ENCODE data around the gene TBC1D22A. TPM values are rescaled to one million over a fixed set of nuclear protein-coding genes. Genes with fewer than 3 reads are reported as not detected.
"Not testable (repeated sequence)": the region's sequence is repeated elsewhere in the genome, so short reads cannot be mapped to it uniquely, and the experiment has no call there.

TBC1D22A gene
- total RNA-seq, 1 experiment from 2014 or later = 26.0 TPM

DNA sequence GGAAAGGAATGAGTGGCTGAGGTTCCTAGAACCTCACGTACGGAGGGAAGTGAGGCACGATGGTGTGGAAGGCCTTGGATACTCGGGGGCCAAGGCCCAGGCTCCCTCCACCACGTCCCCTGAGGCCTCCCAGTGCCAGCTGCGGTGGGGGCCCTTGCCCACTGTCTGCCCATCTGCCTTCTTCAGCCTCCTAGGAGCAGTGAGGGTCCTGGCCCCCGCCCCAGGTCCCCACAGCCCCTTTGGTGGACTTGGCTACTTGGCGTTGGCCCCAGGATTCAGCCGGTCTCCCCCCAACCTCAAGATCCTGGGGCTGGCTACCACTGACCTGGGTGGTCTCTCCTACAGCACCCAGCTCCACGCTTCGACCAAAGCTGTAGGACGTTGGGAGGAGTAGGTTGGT lies 373.6 kb downstream of the TBC1D22A start:
- H3K27me3 Mint-ChIP-seq (ENCODE audit: insufficient read depth, unreplicated experiment) = no peaks in the 10 kb centered on the region
- intact Hi-C loops (cut with micrococcal nuclease) = no loop called here
- no peaks in the 10 kb centered on the region for H3K4me1 Mint-ChIP-seq (ENCODE audit: insufficient read depth, unreplicated experiment)

GRCh38 chr22:47136671-47137070 lies 374.2 kb downstream of the TBC1D22A start:
- Mint-ChIP-seq H3K4me3 (ENCODE audit: unreplicated experiment) (no peak overlapping the region), H3K36me3 (ENCODE audit: insufficient read depth, unreplicated experiment) (peaks cover 16% of the 10 kb centered on the region)

More for the DNA sequence above, 373.6 kb downstream of the TBC1D22A start:
- DNase-seq (ENCODE audit: unreplicated experiment) = no peak
- ChIA-PET CTCF (no interaction called here), POLR2A (no interaction called here)
- Mint-ChIP-seq H3K36me3 (ENCODE audit: insufficient read depth, unreplicated experiment) (peaks cover 16% of the 10 kb centered on the region), H3K9me3 (ENCODE audit: unreplicated experiment) (no peaks in the 10 kb centered on the region), H3K4me3 (ENCODE audit: unreplicated experiment) (no peak overlapping the region), H3K27ac (ENCODE audit: low read depth, unreplicated experiment) (no peak overlapping the region)
- no peak for TF ChIP-seq CTCF (IDR thresholded peaks at IDR 0.05; ENCODE audit: unreplicated experiment)
- BruUV-seq (replicated peaks) = no TSS peak

DNA sequence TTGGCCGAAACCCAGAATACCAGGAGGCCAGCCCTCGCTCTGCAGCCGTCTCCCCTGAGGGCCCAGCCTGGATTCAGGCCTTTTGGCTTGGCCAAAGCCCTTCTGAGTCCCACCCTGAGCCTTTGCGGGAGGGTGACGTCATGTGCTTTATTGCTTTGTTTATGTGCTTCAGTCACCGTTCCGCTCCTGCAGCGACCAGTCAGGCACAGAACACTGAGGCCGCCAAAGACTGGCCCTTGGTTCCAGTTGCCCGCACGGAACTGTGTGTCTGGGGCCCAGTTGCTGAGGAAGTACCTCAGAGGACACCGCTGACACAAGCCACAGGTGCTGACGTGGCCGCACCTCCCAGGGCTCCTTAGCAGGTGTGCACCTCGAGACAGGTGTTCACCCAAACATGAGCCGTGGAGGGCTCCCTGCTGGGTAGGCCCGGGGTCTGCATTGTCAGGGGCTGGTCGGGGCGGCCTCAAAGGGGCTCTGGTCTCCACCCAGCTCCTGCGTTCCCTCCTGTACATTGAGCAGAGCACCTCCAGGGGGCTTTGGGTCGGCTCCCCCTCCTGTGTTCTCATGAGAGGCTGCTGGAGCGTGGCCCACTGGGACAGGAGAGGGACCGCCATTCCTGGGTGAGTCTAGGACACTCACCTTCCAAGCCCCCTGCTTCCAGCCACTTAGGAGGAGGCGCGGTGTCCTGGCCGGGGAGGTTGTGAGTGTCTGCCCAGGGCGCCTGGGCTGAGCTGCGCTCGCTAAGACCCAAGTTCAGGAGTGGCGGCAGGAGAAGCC lies 376.8 kb downstream of the TBC1D22A start:
- H3K27me3 Mint-ChIP-seq (ENCODE audit: insufficient read depth, unreplicated experiment) = no peaks in the 10 kb centered on the region
- POLR2A ChIA-PET = no interaction called here
- no peak overlapping the region for H3K27ac Mint-ChIP-seq (ENCODE audit: low read depth, unreplicated experiment)
- TF ChIP-seq CTCF (IDR thresholded peaks at IDR 0.05; ENCODE audit: unreplicated experiment) = no peak
- peaks cover 6% of the 10 kb centered on the region for H3K36me3 Mint-ChIP-seq (ENCODE audit: insufficient read depth, unreplicated experiment)
- intact Hi-C loops (cut with micrococcal nuclease) = no loop called here
- CTCF ChIA-PET = interaction anchor here (0.6 kb wide), 1 partner anchor 235 kb away, joined by 3 read pairs; no protein-coding TSS in a partner anchor
- BruUV-seq (replicated peaks) = no TSS peak
- no peak for DNase-seq (ENCODE audit: unreplicated experiment)
- H3K4me3 Mint-ChIP-seq (ENCODE audit: unreplicated experiment) = no peak overlapping the region
- peaks cover 9% of the 10 kb centered on the region for H3K4me1 Mint-ChIP-seq (ENCODE audit: insufficient read depth, unreplicated experiment)
- H3K9me3 Mint-ChIP-seq (ENCODE audit: unreplicated experiment) = no peaks in the 10 kb centered on the region

More at GRCh38 chr22:47136671-47137070, 374.2 kb downstream of the TBC1D22A start:
- no peaks in the 10 kb centered on the region for H3K9me3 Mint-ChIP-seq (ENCODE audit: unreplicated experiment)
- CTCF ChIA-PET = interaction anchor here (0.6 kb wide), 1 partner anchor 347 kb away, joined by 3 read pairs; no protein-coding TSS in a partner anchor
- POLR2A ChIA-PET = no interaction called here
- intact Hi-C loops (cut with micrococcal nuclease) = no loop called here
- TF ChIP-seq CTCF (IDR thresholded peaks at IDR 0.05; ENCODE audit: unreplicated experiment) = no peak
- no peaks in the 10 kb centered on the region for H3K4me1 Mint-ChIP-seq (ENCODE audit: insufficient read depth, unreplicated experiment)
- DNase-seq (ENCODE audit: unreplicated experiment) = no peak
- no peaks in the 10 kb centered on the region for H3K27me3 Mint-ChIP-seq (ENCODE audit: insufficient read depth, unreplicated experiment)
- BruUV-seq (replicated peaks) = no TSS peak
- no peak overlapping the region for H3K27ac Mint-ChIP-seq (ENCODE audit: low read depth, unreplicated experiment)

- ChIA-PET POLR2A (no interaction called here), CTCF (interaction anchor here (0.6 kb wide), 1 partner anchor 236 kb away, joined by 3 read pairs; no protein-coding TSS in a partner anchor)
- intact Hi-C loops (cut with micrococcal nuclease) = no loop called here
- H3K36me3 Mint-ChIP-seq (ENCODE audit: insufficient read depth, unreplicated experiment) = peaks cover 5% of the 10 kb centered on the region
- no peaks in the 10 kb centered on the region for H3K27me3 Mint-ChIP-seq (ENCODE audit: insufficient read depth, unreplicated experiment)
- no peak for TF ChIP-seq CTCF (IDR thresholded peaks at IDR 0.05; ENCODE audit: unreplicated experiment)
- no peak for DNase-seq (ENCODE audit: unreplicated experiment)
- no peaks in the 10 kb centered on the region for H3K9me3 Mint-ChIP-seq (ENCODE audit: unreplicated experiment)
- no peak overlapping the region for H3K4me3 Mint-ChIP-seq (ENCODE audit: unreplicated experiment)
- H3K4me1 Mint-ChIP-seq (ENCODE audit: insufficient read depth, unreplicated experiment) = peaks cover 10% of the 10 kb centered on the region
- no TSS peak for BruUV-seq (replicated peaks)
- H3K27ac Mint-ChIP-seq (ENCODE audit: low read depth, unreplicated experiment) = no peak overlapping the region
Observed at GRCh38 chr22:47139790-47140119, 377.3 kb downstream of the TBC1D22A start.

DNA sequence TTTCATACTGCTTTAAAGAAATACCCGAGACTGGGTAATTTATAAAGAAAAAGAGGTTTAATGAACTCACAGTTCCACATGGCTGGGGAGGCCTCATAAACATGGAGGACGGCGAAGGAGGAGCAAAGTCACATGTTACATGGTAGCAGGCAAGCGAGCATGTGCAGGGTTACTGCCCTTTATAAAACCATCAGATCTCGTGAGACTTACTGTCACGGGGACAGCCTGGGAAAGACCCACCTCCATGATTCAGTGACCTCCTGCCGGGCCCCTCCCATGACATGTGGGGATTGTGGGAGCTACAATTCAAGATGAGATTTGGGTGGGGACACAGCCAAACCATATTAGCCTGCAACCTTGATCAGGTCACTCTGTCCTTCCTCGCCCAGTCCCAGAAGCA lies 378.5 kb downstream of the TBC1D22A start:
- DNase-seq (ENCODE audit: unreplicated experiment); H3K4me3 Mint-ChIP-seq (ENCODE audit: unreplicated experiment); H3K9me3 Mint-ChIP-seq (ENCODE audit: unreplicated experiment); H3K36me3 Mint-ChIP-seq (ENCODE audit: insufficient read depth, unreplicated experiment); H3K27me3 Mint-ChIP-seq (ENCODE audit: insufficient read depth, unreplicated experiment); H3K27ac Mint-ChIP-seq (ENCODE audit: low read depth, unreplicated experiment); POLR2A ChIA-PET; intact Hi-C loops (cut with micrococcal nuclease); BruUV-seq (replicated peaks): not testable (repeated sequence)
- H3K4me1 Mint-ChIP-seq (ENCODE audit: insufficient read depth, unreplicated experiment) = peaks cover 15% of the 10 kb centered on the region
- CTCF ChIA-PET = interaction anchor here (0.7 kb wide), 2 partner anchors 8 to 112 kb away, joined by 3 to 4 read pairs; no protein-coding TSS in a partner anchor
